Fibroblast of gingiva (primary cell): ENCODE measurements around the gene TREH.

ENCODE experiments used
- DNase-seq: peaks from one replicate; pipeline ENCODE4 v3.0.0-alpha.2; 2011; ENCODE audit warnings: low read depth

The TREH gene

GRCh38 chr11:118663381-118663780, 16.1 kb downstream of the TREH start:
- DNase-seq: no peak

GRCh38 chr11:118662401-118663271, 16.8 kb downstream of the TREH start:
- DNase-seq: no peak

DNA sequence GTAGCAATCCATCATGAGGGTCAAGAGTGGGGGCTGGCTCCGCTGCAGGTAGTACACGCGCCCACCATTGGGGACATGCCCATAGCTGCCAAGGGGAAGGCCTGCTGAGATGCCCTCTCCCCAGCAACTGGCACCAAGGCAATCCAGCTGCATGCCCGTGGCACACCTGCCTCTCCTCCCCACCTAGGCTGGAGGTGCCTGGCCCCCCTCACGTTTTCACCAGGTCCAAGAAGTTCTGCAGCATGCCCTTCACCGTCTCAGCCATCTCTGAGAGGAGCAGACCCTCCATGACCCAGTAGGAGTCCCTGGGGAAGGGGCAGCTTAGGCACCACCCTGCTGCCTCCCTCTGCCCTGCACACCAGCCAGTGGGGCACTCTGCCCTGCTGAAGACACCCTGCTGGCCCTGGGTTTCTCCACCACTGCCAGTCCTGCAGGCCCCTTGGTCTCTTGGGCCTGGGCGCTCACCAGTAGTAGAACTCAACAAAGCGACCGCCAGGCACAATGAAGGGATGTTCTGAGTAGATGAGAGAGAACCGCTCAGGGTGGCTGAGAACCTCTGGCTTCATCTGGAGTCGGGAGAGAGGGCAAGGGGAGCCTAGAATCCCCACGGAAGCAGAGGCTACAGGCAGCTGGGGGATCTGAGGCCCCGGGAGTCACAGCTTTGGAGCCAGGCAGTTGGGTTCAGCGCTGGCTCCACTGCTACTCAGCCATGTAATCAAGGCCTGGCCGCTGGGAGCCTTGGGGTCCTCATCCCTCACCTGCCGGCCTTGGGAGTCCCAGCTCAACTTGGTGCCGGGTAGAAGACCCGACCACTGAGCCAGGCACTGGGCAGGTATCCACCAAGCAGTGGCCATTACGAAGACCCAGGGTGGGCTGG, 17.8 kb downstream of the TREH start:
- no peak for DNase-seq

DNA sequence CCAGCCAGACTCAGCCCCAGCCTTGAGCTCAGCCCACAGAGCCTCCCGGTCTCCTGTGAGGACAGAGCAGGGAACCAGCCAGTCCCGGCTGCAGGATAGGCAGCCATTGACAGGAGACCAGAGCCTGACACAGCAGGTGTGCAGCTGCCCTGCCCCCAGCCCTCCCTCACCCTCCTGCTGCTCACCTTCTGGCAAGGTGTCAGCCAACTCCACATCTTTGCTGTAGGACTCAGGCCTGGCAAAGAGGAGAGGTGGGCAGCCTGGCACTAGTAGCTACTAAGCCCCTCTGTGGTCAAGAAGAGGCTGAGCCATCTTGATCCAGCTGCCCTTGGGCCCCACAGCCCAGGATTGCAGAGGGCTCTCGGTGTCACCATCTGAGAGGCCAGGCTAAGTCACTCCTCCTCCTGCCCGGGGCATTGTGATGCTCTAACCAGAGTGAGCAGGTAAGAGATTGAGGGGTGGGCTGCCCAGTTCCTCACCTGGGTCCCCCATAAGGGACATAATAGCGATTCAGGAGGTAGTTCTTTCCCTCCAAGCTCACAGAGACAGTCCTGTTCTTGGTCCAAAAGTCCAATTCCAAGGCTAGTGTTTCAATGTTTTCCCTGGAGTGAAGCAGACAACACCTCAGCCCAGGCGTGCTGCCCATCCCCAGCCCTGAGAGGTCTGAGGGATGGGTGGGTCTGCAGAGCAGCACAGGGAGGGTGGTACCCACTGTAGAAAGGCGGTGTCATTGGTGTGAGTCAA, 18.6 kb downstream of the TREH start:
- no peak for DNase-seq

DNA sequence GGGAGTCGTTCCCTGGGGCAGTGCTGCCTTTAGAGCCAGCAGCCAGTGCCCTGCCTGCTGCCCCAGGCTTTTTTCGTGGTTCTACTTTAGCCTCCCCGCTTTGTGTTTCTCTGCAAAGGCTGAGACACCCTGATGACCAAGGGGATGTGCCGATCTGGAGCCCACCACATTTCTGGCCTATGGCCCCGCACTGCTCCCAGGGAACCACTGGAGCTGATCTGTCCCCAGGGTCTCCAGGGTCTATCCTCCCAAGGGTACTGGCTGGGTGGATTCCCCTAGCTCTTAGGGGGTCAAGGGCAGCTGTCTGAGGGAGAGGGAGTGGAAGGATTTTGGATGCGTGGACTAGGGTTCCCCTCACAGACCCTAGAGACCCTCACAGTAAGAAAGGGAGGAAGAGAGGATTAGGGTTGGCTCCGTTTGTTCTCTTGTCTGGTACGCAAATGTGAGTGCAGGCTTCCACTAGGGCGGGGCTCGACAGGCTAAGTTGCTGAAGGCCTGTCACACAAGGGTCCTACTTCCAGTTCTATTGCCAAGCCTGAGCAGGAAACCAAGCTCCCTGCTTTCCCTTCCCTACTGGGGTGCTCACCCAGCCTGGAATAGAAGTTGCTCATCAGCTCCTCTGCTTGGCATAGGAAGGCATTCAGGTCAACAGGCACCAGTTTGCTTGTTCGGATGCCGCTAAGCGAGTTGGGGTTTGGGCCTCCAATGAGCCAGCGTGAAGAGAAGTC, 19.3 kb downstream of the TREH start:
- no peak for DNase-seq

DNA sequence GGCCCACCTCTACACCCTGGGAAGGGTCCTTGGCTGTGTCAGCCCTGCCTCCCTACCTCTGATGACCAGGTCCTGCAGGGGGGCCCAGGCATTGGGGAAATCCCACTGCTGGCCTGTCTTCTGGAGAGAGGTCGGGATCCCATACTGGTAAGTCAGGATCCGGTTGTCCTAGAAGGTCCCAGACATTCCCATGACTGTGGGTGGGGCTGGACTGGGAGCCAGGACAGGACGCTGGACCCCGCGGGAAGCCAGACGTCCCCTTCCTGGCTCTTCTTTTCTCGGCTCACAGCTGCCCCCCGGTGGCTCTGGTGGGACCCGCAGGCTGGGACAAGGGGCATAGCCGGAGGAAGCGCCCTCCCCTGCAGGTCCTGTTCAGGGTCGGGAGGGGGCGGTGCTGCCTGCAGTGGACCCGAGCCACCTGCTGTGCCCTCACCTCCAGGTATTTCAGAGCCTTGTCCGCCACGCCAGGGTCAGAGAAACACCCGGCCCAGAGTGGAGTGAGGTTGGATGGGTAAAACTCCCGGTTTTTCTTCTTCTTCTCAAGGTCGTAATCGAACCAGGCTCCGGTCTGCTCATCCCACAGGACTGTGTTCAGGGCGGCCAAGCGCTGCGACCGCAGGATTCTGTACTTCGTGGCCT, 20.0 kb downstream of the TREH start:
- DNase-seq: peak; percentile 70

- DNase-seq: no peak
These were observed 20.8 kb downstream of the TREH start for GRCh38 chr11:118658429-118659313.

DNA sequence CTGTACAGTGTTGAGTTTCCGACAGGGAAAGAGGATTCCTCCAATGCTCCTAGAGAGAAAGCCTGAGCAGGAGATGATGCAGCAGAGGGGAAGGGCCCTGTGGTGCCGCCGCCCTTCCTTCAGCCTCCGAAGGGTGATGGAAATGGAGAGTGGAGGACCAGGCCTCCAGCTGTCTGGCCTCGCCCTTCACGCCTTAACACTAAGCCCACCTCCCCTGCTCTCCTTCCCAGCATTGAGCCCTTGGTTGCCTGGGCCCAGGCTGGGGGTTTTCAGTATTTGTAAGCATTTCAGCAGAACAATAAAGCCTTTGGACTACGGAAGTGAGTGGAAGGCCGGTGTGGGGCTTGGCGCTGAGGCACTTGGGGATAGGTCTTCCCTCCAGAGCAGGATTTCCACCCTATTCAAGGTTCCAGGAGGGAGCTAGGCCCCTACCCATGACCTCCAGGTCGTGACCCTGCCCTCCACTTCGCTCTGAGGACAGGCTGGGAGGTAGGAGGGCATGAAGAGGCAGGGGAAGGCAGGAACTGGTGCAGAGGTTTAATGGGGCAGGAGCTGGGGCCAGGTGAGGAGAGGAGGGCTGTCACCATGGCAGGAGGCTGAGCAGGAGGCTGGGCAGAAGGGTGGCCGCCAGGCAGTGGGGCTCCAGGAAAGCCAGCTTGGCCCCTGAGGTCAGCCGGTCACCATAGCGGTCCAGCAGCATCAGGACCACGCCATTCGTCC, 21.6 kb downstream of the TREH start:
- no peak for DNase-seq

- no peak for DNase-seq
These were observed 22.2 kb downstream of the TREH start for GRCh38 chr11:118657238-118657637.

DNA sequence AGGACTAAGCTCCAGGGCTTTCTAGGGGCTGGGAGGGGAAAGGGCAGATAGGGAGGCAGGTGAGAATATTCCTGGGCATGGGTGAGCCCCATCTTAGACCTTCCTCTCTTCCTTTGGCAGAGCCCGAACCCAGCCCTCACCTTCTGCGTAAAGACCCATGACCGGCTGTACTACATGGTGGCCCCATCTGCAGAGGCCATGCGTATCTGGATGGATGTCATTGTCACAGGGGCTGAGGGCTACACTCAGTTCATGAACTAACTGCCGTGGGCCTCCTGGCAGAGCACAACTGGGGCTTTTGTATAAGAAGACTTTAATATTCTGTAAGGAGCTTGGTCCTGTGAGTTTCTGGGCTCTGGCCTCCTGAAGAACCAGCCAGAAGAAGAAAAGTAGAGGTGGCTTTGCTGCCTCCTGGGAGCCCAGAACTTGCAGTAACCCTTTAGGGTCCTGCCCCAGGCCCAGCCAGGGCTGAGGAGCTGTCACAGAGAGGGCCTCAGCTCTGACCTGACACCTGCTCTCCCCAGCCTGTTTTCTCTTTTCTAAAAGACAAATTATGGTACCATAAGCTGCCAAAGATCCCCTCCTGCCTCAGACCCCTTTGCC, 22.8 kb downstream of the TREH start:
- DNase-seq: no peak

DNA sequence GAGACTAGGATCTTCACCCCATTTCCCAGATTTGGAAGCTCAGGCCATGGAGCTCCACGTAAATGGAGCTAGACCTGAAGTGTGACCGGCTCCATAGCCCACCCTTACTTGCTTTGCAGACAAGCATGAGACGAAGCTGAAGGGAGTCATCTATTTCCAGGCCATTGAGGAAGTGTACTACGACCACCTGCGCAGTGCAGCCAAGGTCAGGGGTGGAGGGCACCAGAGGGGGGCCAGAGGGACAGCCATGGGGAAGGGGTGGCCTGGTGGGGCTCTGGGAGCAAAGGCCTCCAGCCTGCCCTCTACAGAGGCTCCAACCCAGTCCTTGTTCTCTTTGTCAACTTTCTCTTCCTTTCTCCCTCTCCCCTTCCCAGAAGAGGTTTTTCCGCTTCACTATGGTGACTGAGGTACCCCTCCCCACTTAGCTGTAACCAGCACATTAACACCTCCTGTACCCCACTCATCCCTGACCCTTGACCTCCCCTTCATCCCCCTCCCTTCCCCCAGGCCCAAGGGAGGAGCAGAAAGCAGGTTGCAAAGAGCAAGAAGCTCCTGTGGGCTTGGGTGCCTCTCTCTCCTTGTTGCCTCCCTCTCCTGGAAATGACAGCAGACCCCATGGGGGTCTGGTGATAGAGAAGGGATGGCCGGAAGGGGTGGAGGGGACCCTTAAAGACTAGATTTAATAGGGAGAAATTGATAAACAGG, 23.8 kb downstream of the TREH start:
- DNase-seq: no peak

DNA sequence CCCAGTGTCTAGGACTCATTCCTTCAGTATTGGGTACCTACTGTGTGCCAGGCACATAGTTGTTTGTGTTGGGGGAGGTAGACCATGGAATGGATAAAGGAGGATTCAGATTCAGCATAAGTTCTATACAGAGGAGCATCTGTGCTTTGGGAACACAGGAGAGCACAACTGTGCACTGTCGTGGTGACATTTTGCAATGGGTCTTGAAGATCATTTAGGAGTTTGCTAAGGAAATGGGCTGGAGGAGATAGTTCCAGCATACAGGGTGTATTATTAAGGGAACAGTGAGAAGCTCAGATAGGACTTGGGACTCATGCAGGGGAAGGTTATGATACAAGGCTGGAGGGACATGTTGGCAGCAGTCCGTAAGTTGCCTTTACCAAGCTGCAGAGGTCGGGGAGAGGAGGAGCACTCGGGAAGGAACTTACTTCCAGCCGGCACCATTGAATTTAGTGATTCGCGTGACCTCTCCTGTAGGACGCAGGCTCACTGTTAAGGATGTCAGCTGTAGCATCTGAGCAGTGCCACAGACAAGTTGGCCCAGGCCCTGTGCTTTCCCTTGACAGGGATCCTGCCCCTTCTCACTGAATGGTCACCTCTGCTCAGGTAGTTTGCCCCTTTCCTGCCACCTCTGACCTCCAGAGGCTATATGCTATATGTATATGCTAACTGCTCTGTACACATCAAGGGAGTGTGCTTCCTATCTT, 25.6 kb downstream of the TREH start:
- DNase-seq: no peak

DNA sequence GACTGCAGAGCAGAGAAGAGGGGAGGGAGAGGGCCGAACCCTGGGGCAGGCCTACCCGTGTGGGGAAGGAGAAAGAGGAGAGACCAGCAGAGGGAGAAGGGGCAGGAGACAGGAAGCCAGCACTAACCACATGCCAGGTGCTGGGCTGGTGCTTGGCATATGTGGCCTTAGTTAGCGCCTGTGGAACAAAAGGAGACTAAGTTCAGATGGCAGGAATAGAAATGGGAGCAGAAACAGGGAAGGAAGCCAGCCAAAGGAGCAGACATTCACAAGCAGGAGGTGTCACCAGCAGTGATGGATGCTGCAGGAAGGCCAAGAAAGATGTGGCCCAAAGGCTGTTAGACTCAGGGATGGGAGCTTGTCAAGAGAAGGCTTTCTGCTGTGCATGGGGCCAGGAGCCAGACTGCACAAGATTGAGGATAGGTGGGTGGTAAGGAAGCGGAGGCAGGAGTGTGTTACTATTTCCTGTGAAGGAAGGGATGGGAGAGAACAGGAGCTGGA, 26.7 kb downstream of the TREH start:
- DNase-seq: no peak

DNA sequence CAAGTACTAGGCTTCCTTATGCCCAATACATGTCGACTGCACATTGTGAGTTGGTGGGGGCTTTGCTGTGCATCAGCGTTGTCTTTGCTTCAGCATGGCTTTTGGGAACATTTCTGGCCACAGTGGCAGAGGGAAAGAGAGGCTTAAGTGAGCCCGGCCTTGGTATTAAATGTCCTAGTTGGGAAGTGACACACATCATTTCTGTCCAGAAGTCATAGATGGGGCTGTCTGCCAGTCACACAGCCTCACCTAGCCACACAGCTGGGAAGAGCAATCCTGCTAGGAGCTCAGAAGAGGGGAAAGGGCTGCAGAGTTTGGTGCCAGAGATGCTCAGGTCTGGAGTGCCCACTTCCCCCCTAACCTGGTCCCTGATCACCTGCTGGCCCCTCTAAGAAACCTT, 27.6 kb downstream of the TREH start:
- DNase-seq: no peak

GRCh38 chr11:118650366-118650765, 29.1 kb downstream of the TREH start:
- DNase-seq: no peak

DNA sequence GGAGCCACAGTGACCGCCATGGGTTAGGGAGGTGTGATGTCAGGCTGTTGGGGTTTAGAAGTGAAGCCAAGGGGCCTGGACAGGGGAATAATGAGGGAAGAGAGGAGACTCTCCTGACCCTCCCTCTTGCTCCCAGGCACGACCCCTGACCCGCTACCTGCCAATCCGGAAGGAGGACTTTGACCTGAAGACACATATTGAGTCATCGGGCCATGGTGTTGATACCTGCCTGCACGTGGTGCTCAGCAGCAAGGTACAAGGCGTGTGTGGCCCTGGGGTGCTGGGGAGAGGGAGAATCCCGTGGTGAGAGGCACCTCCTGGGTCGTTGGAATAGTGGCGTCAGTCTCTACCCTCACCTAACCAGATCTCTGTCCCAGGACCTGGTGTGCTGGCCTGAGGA, 29.5 kb downstream of the TREH start:
- no peak for DNase-seq

DNA sequence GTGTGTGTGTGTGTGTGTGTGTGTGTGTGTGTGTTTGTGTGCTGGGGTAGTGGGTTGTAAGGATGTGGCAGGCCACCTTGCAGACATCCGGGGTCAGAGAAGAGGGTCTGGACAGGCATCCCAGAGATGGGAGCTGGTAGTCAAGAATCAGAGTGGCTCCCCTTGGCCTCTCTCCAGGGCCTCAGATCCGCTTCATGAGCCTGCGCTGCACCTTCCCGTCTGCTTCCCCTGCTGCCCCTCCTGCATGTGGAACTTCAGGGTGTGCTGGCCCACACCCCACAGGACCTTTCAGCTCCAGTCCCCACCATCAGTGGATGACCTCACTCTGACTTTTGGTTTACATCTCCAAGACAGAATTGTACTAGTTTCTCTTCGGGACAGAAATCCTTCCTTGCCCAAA, 31.2 kb downstream of the TREH start:
- no peak for DNase-seq

DNA sequence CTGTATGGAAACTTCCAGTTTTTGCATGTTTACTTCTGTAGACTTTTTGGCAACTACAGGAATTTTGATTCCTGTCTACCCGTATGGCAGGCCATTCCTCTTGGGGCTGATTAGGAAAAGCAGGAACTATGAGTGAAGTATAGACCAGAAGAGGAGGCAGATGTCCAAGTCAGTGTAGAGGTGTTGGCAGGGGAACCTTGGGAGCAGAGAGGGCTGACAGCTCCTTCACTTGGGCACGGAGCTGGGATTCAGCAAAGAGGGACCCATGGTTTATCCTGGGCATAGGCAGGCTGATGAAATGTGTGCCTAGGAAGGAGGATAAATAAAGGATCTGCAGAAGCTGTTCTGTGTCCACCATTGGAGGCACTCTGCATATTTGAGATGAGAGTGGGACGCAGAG, 33.1 kb downstream of the TREH start:
- no peak for DNase-seq
